Heart right ventricle (tissue), 16 donors: ENCODE measurements around the gene SVIL. TPM values are rescaled to one million over a fixed set of nuclear protein-coding genes. Genes with fewer than 3 reads are reported as not detected.

ENCODE experiments used
- ATAC-seq, 8 donors: fragments of 200-7000 bp; cut with Tn5 transposase; one replicate each; pipeline ENCODE4 v1.9.1; 2020; ENCODE audit warnings: mild to moderate bottlenecking in 8 of 8, moderate library complexity in 8 of 8, moderate number of reproducible peaks in 1 of 8
- DNase-seq, 2 donors: peaks; one replicate each; pipeline ENCODE4 v3.0.0-alpha.2; 2020
- H3K27ac ChIP-seq, 10 donors: fragments of 200-600 bp; sonication (generic) in 2 of 10; one replicate each; pipeline versions ENCODE4 v1.5.0 to v1.8.0; 2020 to 2022; ENCODE audit warnings: mild to moderate bottlenecking in 3 of 10
- H3K27me3 ChIP-seq, 7 donors: fragments of 200-600 bp; one replicate each; pipeline ENCODE4 v1.8.0; 2021 to 2022; ENCODE audit warnings: mild to moderate bottlenecking in 2 of 7
- H3K36me3 ChIP-seq, 9 donors: fragments of 200-600 bp; sonication (generic) in 1 of 9; one replicate each; pipeline versions ENCODE4 v1.5.0 to v1.8.0; 2020 to 2022; ENCODE audit warnings: mild to moderate bottlenecking in 2 of 9
- H3K4me1 ChIP-seq, 9 donors: fragments of 200-600 bp; sonication (generic) in 1 of 9; one replicate each; pipeline versions ENCODE4 v1.5.0 to v1.8.0; 2020 to 2022; ENCODE audit warnings: mild to moderate bottlenecking in 4 of 9
- H3K4me3 ChIP-seq, 10 donors: fragments of 200-600 bp; sonication (generic) in 2 of 10; one replicate each; pipeline versions ENCODE4 v1.5.0 to v1.8.0; 2020 to 2022; ENCODE audit warnings: mild to moderate bottlenecking in 7 of 10, moderate library complexity in 2 of 10
- H3K9me3 ChIP-seq, 11 donors: fragments of 200-600 bp in 10 of 11; sonication (generic) in 2 of 11; one replicate each; pipeline versions ENCODE4 v1.5.0 to v1.8.0; 2013 to 2022; ENCODE audit warnings: mild to moderate bottlenecking in 2 of 11, control low read depth in 1 of 11, moderate library complexity in 1 of 11
- WGBS, 2 donors: extraction: QIAGEN DNeasy Blood & Tissue Kit; methylation state at CpG; one replicate each; pipeline ENCODE4 v1.1.7; 2013; ENCODE audit warnings: inconsistent platforms in 1 of 2; 5-methylcytosine and 5-hydroxymethylcytosine counted together
- intact Hi-C, 10 donors: fragments of 100-400 bp; cut with DNase I; formaldehyde crosslinking; loops; one replicate each; pipeline versions ENCODE4 v1.11.1 to v1.14.2; 2022
- polyA plus RNA-seq, 2 donors: library from polyadenylated mRNA; stranded (reverse); fragments of 200-250 nt; gene quantifications; one replicate each; pipeline ENCODE4 v1.2.3, GENCODE V29; 2013
- total RNA-seq, 10 donors: library from RNA; stranded (reverse); fragmentation: NEBNext Ultra II Directional in 3 of 10; extraction: Animal tissue kit (Norgen Biotek cat#: 25700) in 3 of 10; gene quantifications; one replicate each; pipeline versions ENCODE4 v1.2.1 to v1.2.4, GENCODE V29; 2021 to 2023
- TF ChIP-seq, protein P1 (sequence below), 9 donors: fragments of 200-600 bp; sonication (generic) in 2 of 9; IDR thresholded peaks; one replicate each; pipeline versions ENCODE4 v1.5.0 to v1.8.0; 2021 to 2022; ENCODE audit warnings: antibody characterized with exemption in 9 of 9, mild to moderate bottlenecking in 5 of 9, moderate library complexity in 1 of 9
- donor health status: Arrhythmogenic right ventricular cardiomyopathy.
- donor health status: ischemic (EF 13 %, LVEDD 7.1; RV severe dilation, severe dysfunction).
- donor health status: healthy with polysubstance abuse.
- donor health status: DM: no; HTN: yes; CAD: no.
- donor health status: DM: no; HTN: no; CAD: no.
- donor health status: ischemic (EF 25% LVEDD 6.9; RV normal size, moderate dysfunction).
- donor health status: ischemic (EF 25% LVEDD 5.7; RV mildly dilated, moderate dysfunction).
- donor health status: healthy.
- donor health status: DM: yes; HTN: yes; CAD: no.
- donor health status: Ischemic cardiomyopathy.
- donor health status: ischemic (EF 35%, LVEDD 5.7; RV mildly dilated, moderate dysfunction).
- donor health status: nonischemic (EF 11% LVEDD 7.7; RV severe dilation, severe dysfunction).
- donor health status: DM: yes; HTN: yes; CAD: no.
- donor health status: PGD.
- donor health status: ischemic (EF 29% LVEDD 5.4; RV normal size, mild dysfunction).
- donor health status: nonischemic (EF 23%, LVEDD 6.1; RV moderate dilation, normal function).

The SVIL gene
- total and polyA plus RNA-seq, 12 donors: 38.6 to 655 (median 450) TPM

DNA sequence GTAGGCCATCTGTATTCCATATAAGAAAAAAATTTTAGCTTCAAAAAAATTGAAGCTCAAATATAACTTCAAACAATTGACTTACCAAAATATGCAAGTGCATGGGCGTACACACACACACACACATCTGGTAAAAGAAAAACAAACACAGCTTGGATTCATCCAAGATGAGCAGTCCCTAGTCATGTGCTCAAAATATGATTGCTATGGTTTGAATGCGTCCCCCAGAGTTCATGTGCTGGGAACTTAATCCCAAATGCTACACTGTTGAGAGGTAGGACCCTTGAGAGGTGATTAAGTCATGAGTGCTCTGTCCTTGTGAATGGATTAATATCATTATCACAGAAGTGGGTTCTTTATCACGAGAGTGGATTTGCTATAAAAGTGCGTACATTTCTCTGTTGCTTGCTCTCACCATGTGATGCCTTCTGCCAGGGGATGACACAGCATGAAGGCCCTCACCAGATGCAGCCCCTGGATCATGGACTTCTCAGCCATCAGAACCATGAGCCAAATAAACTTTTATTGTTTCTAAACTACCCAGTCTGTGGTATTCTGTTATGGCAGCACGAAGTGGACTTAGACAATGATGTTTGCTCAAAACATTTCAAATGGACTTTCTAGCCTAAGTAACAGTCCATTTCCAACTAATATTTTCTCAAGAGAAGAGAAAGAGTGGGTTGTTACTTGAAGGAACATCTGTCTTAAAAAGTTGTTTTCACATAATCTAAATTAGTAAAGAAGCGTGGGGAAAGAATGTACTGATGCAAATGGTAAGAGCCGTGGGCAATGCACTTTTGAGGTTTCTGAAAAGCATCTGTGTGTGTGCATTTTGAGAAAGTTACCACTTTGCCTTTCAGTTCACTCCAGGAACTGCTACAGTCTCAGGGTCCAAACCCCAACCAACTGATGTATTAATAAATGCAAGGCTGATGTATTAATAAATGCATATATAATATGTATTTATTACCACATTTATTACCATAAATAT, 15.1 kb upstream of the SVIL start:
- no peak overlapping the region for H3K4me3 ChIP-seq
- TF ChIP-seq, protein P1, sequence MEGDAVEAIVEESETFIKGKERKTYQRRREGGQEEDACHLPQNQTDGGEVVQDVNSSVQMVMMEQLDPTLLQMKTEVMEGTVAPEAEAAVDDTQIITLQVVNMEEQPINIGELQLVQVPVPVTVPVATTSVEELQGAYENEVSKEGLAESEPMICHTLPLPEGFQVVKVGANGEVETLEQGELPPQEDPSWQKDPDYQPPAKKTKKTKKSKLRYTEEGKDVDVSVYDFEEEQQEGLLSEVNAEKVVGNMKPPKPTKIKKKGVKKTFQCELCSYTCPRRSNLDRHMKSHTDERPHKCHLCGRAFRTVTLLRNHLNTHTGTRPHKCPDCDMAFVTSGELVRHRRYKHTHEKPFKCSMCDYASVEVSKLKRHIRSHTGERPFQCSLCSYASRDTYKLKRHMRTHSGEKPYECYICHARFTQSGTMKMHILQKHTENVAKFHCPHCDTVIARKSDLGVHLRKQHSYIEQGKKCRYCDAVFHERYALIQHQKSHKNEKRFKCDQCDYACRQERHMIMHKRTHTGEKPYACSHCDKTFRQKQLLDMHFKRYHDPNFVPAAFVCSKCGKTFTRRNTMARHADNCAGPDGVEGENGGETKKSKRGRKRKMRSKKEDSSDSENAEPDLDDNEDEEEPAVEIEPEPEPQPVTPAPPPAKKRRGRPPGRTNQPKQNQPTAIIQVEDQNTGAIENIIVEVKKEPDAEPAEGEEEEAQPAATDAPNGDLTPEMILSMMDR (IDR thresholded peaks at IDR 0.05): no peak
- no peak for DNase-seq
- H3K36me3 ChIP-seq: no peaks in the 10 kb centered on the region
- WGBS, 2 donors: 81 to 91% methylated on average over 7 of the region's 7 CpGs
- H3K27me3 ChIP-seq: no peaks in the 10 kb centered on the region
- no peak overlapping the region for H3K27ac ChIP-seq
- no peaks in the 10 kb centered on the region for H3K9me3 ChIP-seq
- intact Hi-C loops: loop anchor here in 2 of 10 donors (5.0 to 10.0 kb wide), 3 partner anchors 42 to 205 kb away; no protein-coding TSS in a partner anchor
- H3K4me1 ChIP-seq: peaks cover 0 to 41% (median 29%) of the 10 kb centered on the region in 9 donors
- ATAC-seq: peak in 1 of 8 donors; percentile 28

DNA sequence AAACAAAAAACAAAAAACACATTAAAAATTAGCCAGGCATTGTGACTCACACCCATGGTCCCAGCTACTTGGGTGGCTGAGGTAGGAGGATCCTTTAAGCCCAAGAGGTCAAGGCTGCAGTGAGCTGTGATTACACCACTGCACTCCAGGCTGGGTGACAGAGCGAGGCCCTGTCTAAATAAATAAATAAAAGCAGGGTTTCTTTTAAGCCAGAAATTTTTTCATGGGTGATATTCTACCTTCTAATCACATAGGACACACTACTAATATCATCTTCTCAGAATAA, 14.2 kb upstream of the SVIL start:
- TF ChIP-seq, protein P1 (IDR thresholded peaks at IDR 0.05): no peak
- intact Hi-C loops: loop anchor here in 2 of 10 donors (5.0 to 10.0 kb wide), 3 partner anchors 43 to 206 kb away; no protein-coding TSS in a partner anchor
- DNase-seq (no peak), ATAC-seq (no peak)
- Histone ChIP-seq H3K4me1 (peaks cover 0 to 49% (median 34%) of the 10 kb centered on the region in 9 donors), H3K4me3 (no peak overlapping the region), H3K27ac (peak overlapping the region in 8 of 10 donors; percentile 15 to 72 (median 54)), H3K27me3 (no peaks in the 10 kb centered on the region), H3K36me3 (no peaks in the 10 kb centered on the region), H3K9me3 (no peaks in the 10 kb centered on the region)
- WGBS, 2 donors: 90 to 95% methylated on average over 1 of the region's 1 CpG

DNA sequence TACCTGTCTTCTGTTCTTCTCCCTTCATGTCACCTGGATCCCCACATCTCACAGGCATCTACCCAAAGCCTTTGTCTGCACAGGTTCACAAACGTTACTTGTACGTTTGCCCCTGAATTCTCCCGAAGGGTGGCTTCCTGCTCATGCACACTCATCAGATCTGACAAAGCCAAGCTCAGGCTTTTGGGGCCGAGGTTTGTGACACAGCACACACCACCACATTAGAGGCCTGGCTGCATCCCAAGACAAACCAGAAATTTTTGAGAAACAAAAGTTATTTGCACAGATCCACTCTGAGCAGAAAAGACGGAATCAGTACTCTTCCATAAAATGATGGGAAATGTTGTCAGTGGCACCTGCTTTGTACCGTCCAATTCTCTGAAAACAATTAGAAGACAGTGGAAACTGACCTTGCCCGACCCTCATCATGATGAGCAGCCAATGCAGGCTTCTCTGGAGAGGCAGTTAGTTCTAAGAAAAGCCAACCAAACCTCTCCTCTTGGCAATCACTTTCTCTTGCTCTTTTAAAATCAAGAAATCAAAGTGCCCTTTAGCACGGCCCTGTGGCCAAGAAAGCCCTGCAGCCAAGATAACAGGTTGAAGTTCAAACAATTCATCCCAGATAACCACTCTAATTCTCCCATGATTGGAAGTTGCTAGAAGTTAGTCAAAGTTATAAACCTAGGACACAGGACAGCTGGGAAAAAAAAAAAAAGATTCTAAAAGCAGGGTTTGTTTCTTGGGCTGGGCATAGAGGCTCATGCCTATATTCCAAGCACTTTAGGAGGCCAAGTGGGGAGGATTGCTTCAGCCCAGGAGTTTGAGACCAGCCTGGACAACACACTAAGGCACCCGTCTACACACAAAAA, 13.6 kb upstream of the SVIL start:
- TF ChIP-seq, protein P1 (IDR thresholded peaks at IDR 0.05): no peak
- H3K27me3 ChIP-seq: no peaks in the 10 kb centered on the region
- peak overlapping the region in 9 of 10 donors; percentile 15 to 72 (median 51) for H3K27ac ChIP-seq
- H3K4me3 ChIP-seq: no peak overlapping the region
- H3K9me3 ChIP-seq: no peaks in the 10 kb centered on the region
- ATAC-seq (peak in 1 of 8 donors; percentile 18), DNase-seq (no peak)
- WGBS, 2 donors: 47 to 49% methylated on average over 9 of the region's 9 CpGs
- peaks cover under 1 to 55% (median 39%) of the 10 kb centered on the region in 9 donors for H3K4me1 ChIP-seq
- intact Hi-C loops: loop anchor here in 2 of 10 donors (5.0 to 10.0 kb wide), 3 partner anchors 44 to 206 kb away; no protein-coding TSS in a partner anchor
- H3K36me3 ChIP-seq: no peaks in the 10 kb centered on the region

DNA sequence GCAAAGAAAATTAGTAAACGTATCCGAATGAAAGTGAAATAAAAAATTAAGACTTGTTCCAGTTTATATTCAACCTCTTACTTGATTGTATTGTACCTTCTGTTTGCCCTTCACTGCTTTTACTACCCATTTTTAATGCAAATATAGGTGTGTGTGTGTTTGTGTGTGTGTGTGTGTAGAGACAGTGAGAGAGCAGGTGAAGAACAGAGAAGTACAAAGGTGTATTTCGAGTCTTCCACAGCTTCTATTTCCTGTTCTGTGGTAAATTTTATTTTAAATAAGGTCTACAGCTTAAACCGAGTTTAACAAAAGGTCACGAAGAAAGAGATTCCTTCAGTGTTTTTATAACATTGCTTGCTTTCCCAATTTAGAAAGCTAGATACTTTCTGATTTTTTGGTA, 12.7 kb upstream of the SVIL start:
- H3K4me1 ChIP-seq: peaks cover 6 to 63% (median 46%) of the 10 kb centered on the region in 9 donors
- H3K4me3 ChIP-seq: no peak overlapping the region
- TF ChIP-seq, protein P1 (IDR thresholded peaks at IDR 0.05): no peak
- no peak for ATAC-seq
- no peaks in the 10 kb centered on the region for H3K9me3 ChIP-seq
- 66 to 75% methylated on average over 5 of the region's 5 CpGs for WGBS, 2 donors
- no peaks in the 10 kb centered on the region for H3K36me3 ChIP-seq
- DNase-seq: no peak
- peak overlapping the region in 9 of 10 donors; percentile 15 to 72 (median 58) for H3K27ac ChIP-seq
- intact Hi-C loops: loop anchor here in 2 of 10 donors (5.0 to 10.0 kb wide), 3 partner anchors 45 to 207 kb away; no protein-coding TSS in a partner anchor
- H3K27me3 ChIP-seq: no peaks in the 10 kb centered on the region
